CD4-positive, CD25-positive, alpha-beta regulatory T cell (primary cell): ENCODE data around the gene BFSP2. TPM values are rescaled to one million over a fixed set of nuclear protein-coding genes. Genes with fewer than 3 reads are reported as not detected.

Experiments
- ATAC-seq, 2 donors: fragments of 150-1000 bp; cut with Tn5 transposase; one replicate each; pipeline ENCODE4 v1.10.0; 2021; ENCODE audit warnings: low read depth in 2 of 2, moderate number of reproducible peaks in 2 of 2, moderate library complexity in 1 of 2
- DNase-seq, 3 donors: peaks; one replicate each; pipeline versions ENCODE4 v3.0.0 to v3.0.0-alpha.2; 2012 to 2022; ENCODE audit warnings: mixed read lengths in 1 of 3
- H3K27ac ChIP-seq: one replicate; pipeline ENCODE4 v1.7.0; 2013; ENCODE audit warnings: mild to moderate bottlenecking, low read length; ENCODE audit not compliant: insufficient read depth, poor library complexity, severe bottlenecking
- H3K27me3 ChIP-seq: one replicate; pipeline ENCODE4 v1.7.0; 2013; ENCODE audit warnings: low read length; ENCODE audit not compliant: control insufficient read depth, insufficient read depth
- H3K36me3 ChIP-seq: one replicate; pipeline ENCODE4 v1.7.0; 2013; ENCODE audit warnings: mild to moderate bottlenecking, low read length, moderate library complexity; ENCODE audit not compliant: control insufficient read depth, insufficient read depth
- H3K4me1 ChIP-seq: 2 replicates; pipeline ENCODE4 v1.7.0; 2013; ENCODE audit warnings: mild to moderate bottlenecking, low read length; ENCODE audit not compliant: insufficient read depth, control insufficient read depth, poor library complexity, severe bottlenecking
- H3K4me3 ChIP-seq: one replicate; pipeline ENCODE4 v1.7.0; 2013; ENCODE audit warnings: low read depth, mild to moderate bottlenecking, low read length, moderate library complexity
- H3K9me3 ChIP-seq, 2 experiments: 1 replicate in 1 of 2; 2 replicates in 1 of 2; pipeline ENCODE4 v1.7.0; 2013; ENCODE audit warnings: low read length in 2 of 2, mild to moderate bottlenecking in 1 of 2, moderate library complexity in 1 of 2; ENCODE audit not compliant: control insufficient read depth in 2 of 2
- H3K27ac Mint-ChIP-seq, 3 donors: one replicate each; pipeline ENCODE4 v1.8.0; 2020 to 2022; ENCODE audit warnings: mild to moderate bottlenecking in 3 of 3, mixed read lengths in 3 of 3, moderate library complexity in 2 of 3
- H3K27me3 Mint-ChIP-seq: one replicate; pipeline ENCODE4 v1.8.0; 2022; ENCODE audit warnings: mild to moderate bottlenecking, mixed read lengths
- H3K36me3 Mint-ChIP-seq: one replicate; pipeline ENCODE4 v1.8.0; 2020; ENCODE audit warnings: mixed read lengths
- H3K4me1 Mint-ChIP-seq, 4 donors: one replicate each; pipeline ENCODE4 v1.8.0; 2020 to 2022; ENCODE audit warnings: mixed read lengths in 4 of 4, mild to moderate bottlenecking in 1 of 4
- H3K4me3 Mint-ChIP-seq, 4 donors: one replicate each; pipeline ENCODE4 v1.8.0; 2020 to 2022; ENCODE audit warnings: mild to moderate bottlenecking in 4 of 4, mixed read lengths in 4 of 4, moderate library complexity in 3 of 4
- H3K9me3 Mint-ChIP-seq, 7 donors: one replicate each; pipeline ENCODE4 v1.8.0; 2020 to 2022; ENCODE audit warnings: mixed read lengths in 7 of 7, mild to moderate bottlenecking in 3 of 7, moderate library complexity in 2 of 7
- polyA plus RNA-seq, 4 donors: library from polyadenylated mRNA; unstranded; fragments of 300-500 nt; fragmentation: Illumina TruSeq; gene quantifications; one replicate each; pipeline ENCODE4 v1.2.3, GENCODE V29; 2021
- total RNA-seq: library from RNA; stranded (reverse); gene quantifications from one replicate; pipeline ENCODE4 v1.2.3, GENCODE V29; 2022

BFSP2 gene
- total and polyA plus RNA-seq, 5 donors from 2014 or later, result 6.6 to 41.1 (median 20.4) TPM

- peaks cover 4% of the 10 kb centered on the region for H3K27me3 Mint-ChIP-seq
- DNase-seq (no peak), ATAC-seq (no peak)
- Histone ChIP-seq H3K4me1 (no peaks in the 10 kb centered on the region), H3K27ac (no peak overlapping the region), H3K27me3 (no peaks in the 10 kb centered on the region), H3K36me3 (no peaks in the 10 kb centered on the region), H3K4me3 (no peak overlapping the region), H3K9me3 (no peaks in the 10 kb centered on the region)
- H3K4me3 Mint-ChIP-seq, result no peak overlapping the region
- peak overlapping the region in 1 of 3 donors; percentile 21 for H3K27ac Mint-ChIP-seq
- H3K36me3 Mint-ChIP-seq, result no peaks in the 10 kb centered on the region
- peaks cover 0 to 7% (median 0%) of the 10 kb centered on the region in 4 donors for H3K4me1 Mint-ChIP-seq
- H3K9me3 Mint-ChIP-seq, result peaks cover 0 to 2% (median 0%) of the 10 kb centered on the region in 7 donors
Observed at GRCh38 chr3:133412183-133413132, 12.6 kb downstream of the BFSP2 start.

- H3K27ac Mint-ChIP-seq, result peak overlapping the region in 1 of 3 donors; percentile 8
- no peak for DNase-seq
Observed at GRCh38 chr3:133413161-133414020, 13.5 kb downstream of the BFSP2 start.

GRCh38 chr3:133414021-133414392, 14.2 kb downstream of the BFSP2 start:
- Histone ChIP-seq H3K27ac (no peak overlapping the region), H3K4me1 (no peaks in the 10 kb centered on the region), H3K27me3 (no peaks in the 10 kb centered on the region), H3K4me3 (no peak overlapping the region), H3K9me3 (no peaks in the 10 kb centered on the region), H3K36me3 (no peaks in the 10 kb centered on the region)
- H3K27me3 Mint-ChIP-seq, result peaks cover 9% of the 10 kb centered on the region
- no peak for ATAC-seq
- no peak for DNase-seq
- no peaks in the 10 kb centered on the region for H3K36me3 Mint-ChIP-seq
- H3K4me1 Mint-ChIP-seq, result peaks cover 0 to 7% (median 0%) of the 10 kb centered on the region in 4 donors
- H3K4me3 Mint-ChIP-seq, result no peak overlapping the region
- H3K27ac Mint-ChIP-seq, result no peak overlapping the region
- H3K9me3 Mint-ChIP-seq, result peaks cover 0 to 2% (median 0%) of the 10 kb centered on the region in 7 donors

More at GRCh38 chr3:133413161-133414020, 13.5 kb downstream of the BFSP2 start:
- no peaks in the 10 kb centered on the region for H3K36me3 Mint-ChIP-seq
- no peaks in the 10 kb centered on the region for H3K4me1 ChIP-seq
- peaks cover 5% of the 10 kb centered on the region for H3K27me3 Mint-ChIP-seq
- H3K9me3 ChIP-seq, result no peaks in the 10 kb centered on the region
- no peak for ATAC-seq
- no peak overlapping the region for H3K27ac ChIP-seq
- H3K36me3 ChIP-seq, result no peaks in the 10 kb centered on the region
- H3K4me3 Mint-ChIP-seq, result no peak overlapping the region
- peaks cover 0 to 2% (median 0%) of the 10 kb centered on the region in 7 donors for H3K9me3 Mint-ChIP-seq
- no peak overlapping the region for H3K4me3 ChIP-seq
- H3K4me1 Mint-ChIP-seq, result peaks cover 0 to 7% (median 0%) of the 10 kb centered on the region in 4 donors
- no peaks in the 10 kb centered on the region for H3K27me3 ChIP-seq

- no peak for ATAC-seq
- H3K27me3 ChIP-seq, result no peaks in the 10 kb centered on the region
- H3K4me1 Mint-ChIP-seq, result peaks cover 0 to 4% (median 0%) of the 10 kb centered on the region in 4 donors
- peaks cover 5% of the 10 kb centered on the region for H3K27me3 Mint-ChIP-seq
- H3K9me3 ChIP-seq, result no peaks in the 10 kb centered on the region
- H3K36me3 ChIP-seq, result no peaks in the 10 kb centered on the region
- no peaks in the 10 kb centered on the region for H3K9me3 Mint-ChIP-seq
- DNase-seq, result no peak
- H3K27ac Mint-ChIP-seq, result peak overlapping the region in 2 of 3 donors; percentile 56 to 69
- no peak overlapping the region for H3K27ac ChIP-seq
- H3K36me3 Mint-ChIP-seq, result no peaks in the 10 kb centered on the region
- no peak overlapping the region for H3K4me3 Mint-ChIP-seq
- H3K4me3 ChIP-seq, result no peak overlapping the region
- no peaks in the 10 kb centered on the region for H3K4me1 ChIP-seq
Observed at GRCh38 chr3:133418361-133418760, 18.5 kb downstream of the BFSP2 start.

DNA sequence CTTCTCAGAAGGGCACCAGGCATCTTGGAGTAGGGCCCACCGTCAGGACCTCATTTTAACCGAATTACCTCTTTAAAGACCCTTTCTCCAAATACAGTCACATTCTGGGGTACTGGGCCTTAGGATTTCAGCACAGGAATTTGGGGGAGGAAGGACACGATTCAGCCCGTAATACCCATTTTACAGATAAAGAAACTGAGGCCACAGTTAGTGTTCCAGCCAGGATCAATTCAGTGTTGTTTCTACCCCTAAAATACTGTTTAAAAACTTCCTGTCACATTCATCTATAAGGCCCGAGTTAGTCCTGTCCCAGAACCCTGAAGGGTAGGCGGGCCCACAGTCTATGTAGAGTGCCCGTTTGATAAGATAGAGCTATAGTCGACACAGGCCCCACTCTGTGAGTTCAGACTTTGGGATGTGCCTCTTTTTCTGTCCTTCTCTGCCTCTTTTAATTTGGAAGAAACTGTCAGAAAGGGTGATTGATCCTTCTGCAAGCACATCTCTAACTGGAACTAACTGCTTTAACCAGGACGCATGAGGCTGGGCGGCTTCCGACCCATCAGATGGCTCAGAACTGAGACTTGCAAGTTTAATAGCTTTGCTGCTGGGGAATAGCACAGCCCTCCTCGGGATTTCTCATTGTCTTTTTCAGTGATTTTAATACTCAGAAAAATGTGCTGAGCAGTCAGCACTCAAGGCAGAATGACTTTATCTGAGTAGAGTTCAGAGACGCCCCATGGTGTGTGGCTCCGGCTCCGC, 19.5 kb downstream of the BFSP2 start:
- ATAC-seq (no peak), DNase-seq (no peak)
- H3K4me3 ChIP-seq, result no peak overlapping the region
- no peak overlapping the region for H3K4me3 Mint-ChIP-seq
- no peaks in the 10 kb centered on the region for H3K36me3 Mint-ChIP-seq
- no peaks in the 10 kb centered on the region for H3K27me3 ChIP-seq
- H3K4me1 ChIP-seq, result no peaks in the 10 kb centered on the region
- H3K9me3 ChIP-seq, result no peaks in the 10 kb centered on the region
- H3K27me3 Mint-ChIP-seq, result peaks cover 5% of the 10 kb centered on the region
- peak overlapping the region in 1 of 3 donors; percentile 56 for H3K27ac Mint-ChIP-seq
- no peaks in the 10 kb centered on the region for H3K36me3 ChIP-seq
- H3K27ac ChIP-seq, result no peak overlapping the region
- H3K4me1 Mint-ChIP-seq, result peaks cover 0 to 6% (median 4%) of the 10 kb centered on the region in 4 donors
- H3K9me3 Mint-ChIP-seq, result no peaks in the 10 kb centered on the region

- no peak overlapping the region for H3K4me3 ChIP-seq
- Mint-ChIP-seq H3K36me3 (no peaks in the 10 kb centered on the region), H3K27me3 (no peaks in the 10 kb centered on the region), H3K9me3 (peaks cover 0 to 1% (median 0%) of the 10 kb centered on the region in 7 donors), H3K4me3 (peak overlapping the region in 2 of 4 donors; percentile 15 to 44), H3K27ac (peak overlapping the region in 1 of 3 donors; percentile 15), H3K4me1 (peaks cover 0 to 11% (median 5%) of the 10 kb centered on the region in 4 donors)
- H3K4me1 ChIP-seq, result no peaks in the 10 kb centered on the region
- no peak overlapping the region for H3K27ac ChIP-seq
- no peaks in the 10 kb centered on the region for H3K9me3 ChIP-seq
- no peaks in the 10 kb centered on the region for H3K27me3 ChIP-seq
- DNase-seq (no peak), ATAC-seq (peak; percentile 12 to 14)
- no peaks in the 10 kb centered on the region for H3K36me3 ChIP-seq
Observed at GRCh38 chr3:133424937-133425869, 25.3 kb downstream of the BFSP2 start.
